Umbilical cord (tissue), 2 donors: ENCODE data around the gene KNL1. TPM values are rescaled to one million over a fixed set of nuclear protein-coding genes. Genes with fewer than 3 reads are reported as not detected.
A peak's percentile ranks its signal among the peaks of the same experiment; 100 is the strongest.
"Not testable (repeated sequence)": the region's sequence is repeated elsewhere in the genome, so short reads cannot be mapped to it uniquely, and the experiment has no call there.

Experiments used
- DNase-seq: peaks from one replicate; pipeline ENCODE4 v3.0.0-alpha.2; 2015; ENCODE audit warnings: low spot score
- total RNA-seq: library from RNA; depleted of rRNA; stranded (reverse); fragments of >200 nt; gene quantifications from one replicate; pipeline ENCODE4 v1.2.3, GENCODE V29; 2014; ENCODE audit warnings: low replicate concordance; ENCODE audit not compliant: insufficient read depth

The KNL1 gene
- total RNA-seq, 1 donor from 2014 or later: 13.0 TPM

- no peak for DNase-seq
Observed at GRCh38 chr15:40578892-40579291, 15.2 kb upstream of the KNL1 start.

- not testable (repeated sequence) for DNase-seq
Observed at GRCh38 chr15:40581796-40582195, 12.3 kb upstream of the KNL1 start.

- no peak for DNase-seq
Observed at GRCh38 chr15:40582726-40583246, 11.3 kb upstream of the KNL1 start.

GRCh38 chr15:40584191-40584590 is 9.9 kb upstream of the KNL1 start:
- no peak for DNase-seq

DNA sequence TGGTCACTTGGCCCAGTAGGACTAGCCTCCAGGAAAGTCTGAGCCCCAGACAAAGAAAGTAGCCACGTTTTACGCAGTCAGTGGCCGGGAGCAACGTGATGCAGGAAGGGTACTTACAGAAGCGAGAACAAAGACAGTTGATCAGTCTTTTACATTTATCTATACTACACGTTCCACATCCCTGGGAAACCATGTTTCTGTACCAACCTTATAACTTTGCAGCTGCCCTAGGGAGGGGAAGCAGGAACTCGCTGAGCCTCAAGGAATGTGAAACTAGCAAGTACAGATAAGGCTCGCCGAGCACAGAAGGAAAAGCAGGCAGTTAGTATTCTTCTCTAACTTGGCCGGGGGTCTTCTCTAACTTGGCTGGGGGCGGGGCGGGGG is 3.4 kb upstream of the KNL1 start:
- DNase-seq: peak; percentile 66

- no peak for DNase-seq
Observed at GRCh38 chr15:40591389-40591788, 2.7 kb upstream of the KNL1 start.

DNA sequence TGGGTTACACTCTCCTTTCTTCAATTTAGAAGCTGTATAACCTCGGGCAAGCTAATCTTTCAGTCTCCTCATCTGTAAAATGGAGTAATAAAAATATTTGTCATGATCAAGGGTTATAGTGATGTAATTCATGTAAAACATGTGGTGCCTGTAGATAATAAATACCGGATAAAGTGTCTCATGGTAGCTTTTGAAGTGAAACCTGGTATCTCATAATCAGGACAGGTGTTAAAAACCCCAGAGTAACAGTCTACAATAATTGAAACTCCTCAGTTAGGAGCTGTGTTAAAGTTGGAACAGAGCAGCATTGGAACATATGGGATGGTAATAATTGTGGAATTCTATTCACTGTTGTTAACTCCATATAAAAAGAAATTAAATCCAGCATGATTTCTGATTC is 884 bp upstream of the KNL1 start:
- no peak for DNase-seq

DNA sequence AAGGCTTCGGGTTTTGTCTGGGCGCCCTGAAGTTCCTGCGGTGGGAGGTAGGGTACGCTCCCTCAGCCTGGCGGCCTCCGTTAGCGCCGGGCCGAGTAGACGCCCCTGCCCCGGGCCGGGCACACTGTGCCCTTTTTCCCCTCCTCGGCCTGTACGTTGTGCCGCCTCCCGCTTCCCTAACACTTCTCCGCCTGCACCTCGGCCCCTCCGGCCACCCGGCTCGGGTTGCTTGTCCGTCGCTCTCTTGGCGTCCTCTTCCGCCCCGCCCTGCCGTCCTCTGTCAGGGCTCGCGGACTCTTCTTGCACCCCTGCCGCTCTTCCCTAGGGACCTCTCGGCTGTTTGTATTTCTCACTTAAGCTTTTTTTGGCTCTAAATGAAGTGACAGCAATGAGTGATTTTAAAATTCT is 384 bp downstream of the KNL1 start:
- peak; percentile 58 for DNase-seq

DNA sequence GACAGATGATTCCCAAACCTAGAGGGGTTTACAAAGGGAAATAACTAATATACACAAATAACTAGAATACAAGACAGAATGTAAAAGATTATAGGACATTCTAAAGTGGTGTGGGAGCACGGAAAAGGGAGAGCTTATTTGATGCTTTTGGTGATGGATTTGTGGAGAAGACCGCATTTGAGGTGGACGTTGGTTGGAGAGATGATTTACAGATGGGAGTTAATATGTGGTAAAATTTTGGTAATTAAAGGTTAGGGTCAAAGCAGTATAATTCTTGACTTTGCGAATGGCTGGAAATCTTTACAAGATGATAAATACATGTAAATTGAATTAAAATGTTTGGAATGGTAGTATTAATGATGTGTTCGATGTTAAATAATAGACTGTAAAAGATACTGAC is 1.2 kb downstream of the KNL1 start:
- no peak for DNase-seq

GRCh38 chr15:40595773-40596172 is 1.7 kb downstream of the KNL1 start:
- DNase-seq: no peak

GRCh38 chr15:40597024-40597423 is 3.0 kb downstream of the KNL1 start:
- DNase-seq: no peak

DNA sequence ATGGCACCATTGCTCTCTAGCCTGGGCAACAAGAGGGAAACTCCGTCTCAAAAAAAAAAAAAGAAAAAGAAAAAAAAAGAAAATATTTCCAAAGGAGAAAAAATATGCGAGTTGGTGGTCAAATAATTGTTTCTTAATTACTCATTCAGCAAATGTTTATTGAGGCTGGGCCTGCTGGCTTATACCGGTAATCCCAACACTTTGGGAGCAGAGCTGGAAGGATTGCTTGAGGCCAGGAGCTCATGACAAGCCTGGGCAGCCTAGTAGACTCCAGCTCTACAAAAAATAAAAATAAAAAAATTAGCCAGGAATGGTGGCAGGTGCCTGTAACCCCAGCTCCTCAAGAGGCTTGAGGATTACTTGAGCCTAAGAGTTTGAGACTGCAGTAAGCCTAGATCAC is 4.1 kb downstream of the KNL1 start:
- DNase-seq: no peak

GRCh38 chr15:40598672-40599071 is 4.6 kb downstream of the KNL1 start:
- no peak for DNase-seq

DNA sequence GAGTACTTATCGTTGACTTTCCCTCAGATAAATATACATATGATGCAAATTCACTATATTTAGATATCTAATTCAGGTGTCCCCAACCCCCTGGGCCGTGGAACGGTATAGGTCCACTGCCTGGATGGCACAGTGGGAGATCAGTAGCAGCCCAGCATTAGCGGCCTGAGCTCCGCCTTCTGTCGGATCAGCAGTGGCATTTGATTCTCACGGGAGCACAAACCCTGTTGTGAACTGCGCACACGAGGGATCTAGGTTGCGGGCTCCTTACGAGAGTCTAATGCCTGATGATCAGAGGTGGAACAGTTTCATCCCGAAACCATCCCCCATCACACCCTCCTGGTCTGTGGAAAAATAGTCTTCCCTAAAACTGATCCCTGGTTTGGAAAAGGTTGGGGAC is 6.9 kb downstream of the KNL1 start:
- DNase-seq: no peak

DNA sequence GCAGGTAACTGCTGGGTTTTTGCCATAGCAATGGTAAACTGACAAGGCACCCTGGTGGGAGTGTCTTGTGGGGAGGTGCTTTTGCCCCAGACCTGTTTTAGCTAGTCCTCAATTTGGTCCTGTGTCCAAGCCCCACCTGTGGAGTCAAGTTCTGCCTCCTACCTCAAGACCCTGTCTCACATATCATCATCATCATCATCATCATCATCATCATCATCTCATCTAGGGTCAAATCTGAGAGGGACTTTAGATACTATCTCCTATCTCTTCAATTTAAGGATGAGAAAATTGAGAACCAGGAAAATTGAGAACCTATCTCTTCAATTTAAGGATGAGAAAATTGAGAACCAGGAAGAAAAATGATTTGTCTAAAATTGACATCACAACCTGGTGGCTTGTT is 9.9 kb downstream of the KNL1 start:
- DNase-seq: no peak

DNA sequence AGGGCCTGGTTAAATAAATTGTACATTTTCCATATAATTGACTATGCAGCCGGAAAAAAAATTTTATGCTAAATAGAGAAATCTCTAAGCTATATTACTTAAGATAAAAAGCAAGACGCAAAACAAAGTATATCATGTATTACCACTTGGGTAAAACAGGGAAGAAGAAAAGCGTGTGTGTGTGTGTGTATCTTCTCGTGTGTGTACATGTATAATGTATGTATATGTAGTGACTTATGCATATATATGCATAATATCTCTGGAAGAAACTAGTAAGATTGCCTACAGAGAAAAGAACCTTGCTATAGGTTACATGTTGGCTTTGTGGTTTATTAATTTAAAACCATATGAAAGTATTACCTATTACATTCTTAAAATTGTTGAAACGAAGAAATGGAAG is 19.0 kb downstream of the KNL1 start:
- DNase-seq: no peak

GRCh38 chr15:40618023-40618422 is 24.0 kb downstream of the KNL1 start:
- DNase-seq: no peak

DNA sequence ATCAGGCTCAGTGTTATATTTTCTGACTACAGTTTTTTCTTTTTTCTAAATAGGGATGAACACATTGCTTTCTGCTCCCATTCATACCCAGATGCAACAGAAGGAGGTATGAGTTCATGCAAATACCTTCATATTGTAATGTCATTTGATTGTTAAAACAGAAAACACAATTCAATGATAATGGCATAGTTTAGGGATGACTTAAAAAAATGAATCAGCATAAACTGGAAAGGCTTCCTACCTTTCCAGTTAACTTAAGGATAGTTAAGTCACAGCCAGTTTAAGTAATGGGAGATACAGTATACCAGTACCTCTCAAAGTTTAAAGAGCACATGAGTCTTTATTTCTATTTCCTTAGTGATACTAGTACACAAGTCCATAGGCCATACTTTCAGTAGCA is 24.9 kb downstream of the KNL1 start:
- DNase-seq: no peak

- no peak for DNase-seq
Observed at GRCh38 chr15:40623361-40623760, 29.3 kb downstream of the KNL1 start.

DNA sequence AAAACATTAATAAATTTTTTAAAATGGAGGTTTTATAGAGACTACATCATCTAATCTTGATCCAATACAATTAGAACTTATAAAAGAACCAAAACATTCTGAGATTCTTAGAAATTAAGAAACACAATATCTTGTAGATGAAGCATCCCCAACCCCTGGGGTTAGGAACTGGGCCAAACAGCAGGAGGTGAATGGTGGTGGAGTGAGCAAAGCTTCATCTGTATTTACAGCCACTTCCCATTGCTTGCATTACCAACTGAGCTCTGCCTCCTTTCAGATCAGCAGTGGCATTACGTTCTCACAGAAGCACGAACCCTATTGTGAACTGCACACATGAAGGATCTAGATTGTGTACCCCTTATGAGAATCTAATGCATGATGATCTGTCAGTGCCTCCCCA is 36.3 kb downstream of the KNL1 start:
- DNase-seq: no peak

DNA sequence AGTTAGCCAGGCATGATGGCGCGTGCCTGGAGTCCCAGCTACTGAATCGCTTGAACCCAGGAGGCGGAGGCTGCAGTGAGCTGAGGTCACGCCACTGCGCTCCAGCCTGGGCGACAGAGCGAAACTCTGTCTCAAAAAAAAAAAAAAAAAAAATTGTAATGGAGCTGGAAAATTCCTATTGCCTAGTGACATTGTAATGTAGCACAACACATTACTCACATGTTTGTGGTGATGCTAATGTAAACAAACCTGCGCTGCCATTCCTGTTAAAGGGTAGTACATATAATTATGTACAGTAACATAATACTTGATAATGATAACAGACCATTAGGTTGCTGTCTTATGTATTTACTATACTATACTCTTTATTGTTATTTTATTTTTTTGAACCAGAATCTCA is 39.1 kb downstream of the KNL1 start:
- DNase-seq: no peak

DNA sequence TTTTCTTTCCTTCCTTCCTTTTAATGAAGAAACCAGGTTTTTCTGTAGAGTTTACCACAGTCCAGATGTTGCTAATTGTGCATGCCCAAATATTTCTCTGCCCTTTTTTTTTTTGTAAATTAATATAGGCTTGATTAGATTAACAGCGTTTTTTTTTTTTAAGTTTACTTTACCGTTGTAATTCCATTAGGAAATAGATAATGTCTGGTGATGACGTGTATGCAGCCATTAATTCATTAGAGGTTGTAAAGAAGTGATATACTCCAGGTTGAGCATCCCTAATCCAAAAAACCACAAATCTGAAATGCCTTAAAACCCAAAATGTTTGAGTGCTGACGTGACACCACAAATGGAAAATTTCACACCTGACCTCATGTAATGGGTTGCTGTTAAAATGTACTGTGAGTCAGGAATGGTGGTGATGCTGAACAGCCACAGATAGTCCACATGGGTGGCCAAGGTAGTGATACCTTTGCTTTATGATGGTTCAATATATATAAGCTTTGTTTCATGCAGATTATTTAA is 43.2 kb downstream of the KNL1 start:
- no peak for DNase-seq

DNA sequence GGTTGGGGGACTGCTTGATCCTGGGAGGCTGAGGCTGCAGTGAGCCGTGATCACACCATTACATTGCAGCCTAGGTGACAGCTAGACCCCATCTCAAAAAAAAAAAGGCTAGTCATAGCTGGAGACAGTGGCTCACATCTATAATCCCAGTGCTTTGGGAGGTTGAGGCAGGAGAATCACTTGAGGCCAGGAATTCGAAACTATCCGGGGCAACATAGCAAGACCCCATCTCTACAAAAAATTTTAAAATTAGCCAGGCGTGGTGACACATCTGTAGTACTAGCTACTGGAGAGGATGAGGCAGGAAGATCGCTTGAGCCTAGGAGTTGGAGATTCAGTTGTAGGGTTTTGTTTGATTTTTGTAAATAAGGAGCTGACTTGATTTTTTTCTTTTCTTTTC is 45.6 kb downstream of the KNL1 start:
- no peak for DNase-seq

DNA sequence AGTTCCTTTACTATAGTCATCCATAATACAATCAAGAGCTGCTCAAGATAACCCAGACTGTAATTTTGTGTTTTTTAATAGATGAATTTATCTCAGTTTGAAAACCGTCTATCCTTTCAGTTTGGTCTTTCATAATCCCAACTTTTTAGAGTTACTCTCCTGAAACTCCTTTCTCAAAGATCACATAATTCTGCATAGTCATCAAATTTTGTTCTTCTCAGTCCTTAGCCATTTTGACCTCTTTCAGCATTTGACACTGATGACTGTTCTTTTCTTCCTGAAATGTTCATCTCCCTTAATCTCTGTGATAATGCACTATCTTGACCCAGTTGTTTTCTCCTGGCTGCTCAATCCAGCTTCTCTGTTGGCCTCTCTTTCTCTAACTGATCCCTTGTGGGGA is 53.5 kb downstream of the KNL1 start:
- no peak for DNase-seq
